HuH-7 (cell line): ENCODE measurements around the gene RET.
"Not testable (repeated sequence)": the region's sequence is repeated elsewhere in the genome, so short reads cannot be mapped to it uniquely, and the experiment has no call there.

Experiments used
- DNase-seq: peaks from one replicate; pipeline ENCODE4 v3.0.0; 2011; ENCODE audit warnings: low spot score

The RET gene

GRCh38 chr10:43135656-43136055 is 58.8 kb downstream of the RET start:
- no peak for DNase-seq

- DNase-seq, result no peak
Measured at GRCh38 chr10:43136432-43136831, 59.6 kb downstream of the RET start.

GRCh38 chr10:43136995-43137716 is 60.3 kb downstream of the RET start:
- no peak for DNase-seq

GRCh38 chr10:43137717-43138020 is 60.8 kb downstream of the RET start:
- no peak for DNase-seq

DNA sequence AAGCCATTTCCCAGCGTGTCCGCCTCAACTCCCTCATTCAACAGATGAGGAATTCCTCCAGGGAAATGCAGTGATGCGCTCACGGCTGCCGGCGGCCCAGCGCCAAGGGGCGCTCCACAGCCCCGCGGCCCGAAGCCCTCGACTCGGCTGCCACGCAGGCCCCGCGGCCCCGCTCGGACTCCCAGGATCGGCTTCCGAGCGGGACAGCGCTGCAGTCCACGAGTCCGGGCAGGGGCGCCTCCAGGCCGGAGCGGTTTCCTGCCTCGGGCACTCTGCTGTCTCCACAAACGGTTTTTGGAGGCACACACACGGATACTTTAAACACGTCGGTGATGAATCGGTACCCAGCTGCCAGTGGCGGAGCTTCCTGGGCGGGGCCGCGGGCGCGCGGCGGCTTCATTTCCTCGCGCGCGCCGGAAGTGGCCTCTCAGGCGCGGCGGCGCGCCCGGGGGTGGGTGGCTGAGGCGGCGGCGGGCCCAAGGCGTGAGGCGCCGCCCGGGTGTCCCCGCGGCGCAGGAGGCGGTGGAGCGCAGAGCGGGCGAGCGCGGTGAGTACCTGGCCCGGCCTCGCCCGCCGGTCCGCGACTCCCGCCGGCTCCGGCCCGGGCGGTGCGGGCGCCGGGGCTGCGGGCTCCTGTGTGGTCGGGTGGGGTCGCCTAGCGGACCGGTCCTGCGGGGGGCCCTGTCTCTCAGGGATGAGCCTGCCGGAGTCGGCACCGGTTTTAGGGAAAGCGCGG is 61.3 kb downstream of the RET start, which contains the start of gene CSGALNACT2:
TSS of gene CSGALNACT2 (plus strand) at position 425 of the 736 bp plus-strand sequence. CDS start 16,705 bp downstream, outside the sequence.
- DNase-seq, result peak; percentile 73

DNA sequence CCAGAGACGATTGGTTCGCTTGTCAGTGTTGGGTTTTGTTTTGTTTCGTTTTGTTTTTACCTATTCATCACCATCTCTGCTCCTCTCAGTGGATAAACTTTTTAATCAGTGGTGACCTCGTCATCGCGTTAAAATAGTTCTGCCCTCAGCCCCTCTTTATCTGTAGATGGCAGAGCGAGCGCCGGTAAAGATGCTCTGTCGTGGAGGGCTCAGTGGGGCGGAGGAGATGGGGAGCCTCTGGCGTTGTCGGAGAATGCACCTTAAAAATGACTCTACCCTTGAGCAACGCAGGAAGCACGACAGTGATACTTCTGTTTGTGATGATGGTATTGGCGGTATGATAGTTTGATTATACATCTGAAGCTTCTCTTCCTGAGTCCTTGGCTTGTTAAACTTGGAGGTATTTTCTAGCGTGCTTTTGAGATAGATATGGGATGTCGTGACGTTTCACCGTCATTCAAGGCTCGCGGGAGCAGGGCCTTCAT is 61.9 kb downstream of the RET start:
- DNase-seq, result no peak

- no peak for DNase-seq
Measured at GRCh38 chr10:43141421-43141820, 64.6 kb downstream of the RET start.

GRCh38 chr10:43145311-43145710 is 68.4 kb downstream of the RET start:
- no peak for DNase-seq

- DNase-seq, result not testable (repeated sequence)
Measured at GRCh38 chr10:43145936-43146335, 69.1 kb downstream of the RET start.

GRCh38 chr10:43151371-43151770 is 74.5 kb downstream of the RET start:
- DNase-seq, result no peak

- no peak for DNase-seq
Measured at GRCh38 chr10:43153901-43154300, 77.0 kb downstream of the RET start.

GRCh38 chr10:43155221-43155620 is 78.4 kb downstream of the RET start:
- DNase-seq, result no peak

DNA sequence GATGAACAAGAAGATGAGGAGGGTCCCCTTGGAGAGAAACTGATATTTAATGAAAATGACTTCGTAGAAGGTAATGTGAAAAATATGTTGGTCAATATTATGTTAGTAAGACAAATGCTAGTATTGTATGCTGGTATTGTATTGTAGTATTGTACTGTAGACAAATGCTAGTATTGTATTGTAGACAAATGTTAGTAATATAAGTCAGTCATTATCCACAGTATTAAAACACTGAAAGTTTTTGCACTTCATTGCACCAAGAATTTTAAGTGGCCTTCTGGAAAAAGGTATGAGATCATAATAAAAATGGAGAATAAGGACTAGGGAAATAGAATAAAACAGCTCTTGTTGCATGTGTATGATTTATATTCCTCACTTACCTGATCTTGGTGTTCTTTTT is 78.9 kb downstream of the RET start:
- no peak for DNase-seq

- DNase-seq, result no peak
Measured at GRCh38 chr10:43156590-43157341, 79.9 kb downstream of the RET start.

DNA sequence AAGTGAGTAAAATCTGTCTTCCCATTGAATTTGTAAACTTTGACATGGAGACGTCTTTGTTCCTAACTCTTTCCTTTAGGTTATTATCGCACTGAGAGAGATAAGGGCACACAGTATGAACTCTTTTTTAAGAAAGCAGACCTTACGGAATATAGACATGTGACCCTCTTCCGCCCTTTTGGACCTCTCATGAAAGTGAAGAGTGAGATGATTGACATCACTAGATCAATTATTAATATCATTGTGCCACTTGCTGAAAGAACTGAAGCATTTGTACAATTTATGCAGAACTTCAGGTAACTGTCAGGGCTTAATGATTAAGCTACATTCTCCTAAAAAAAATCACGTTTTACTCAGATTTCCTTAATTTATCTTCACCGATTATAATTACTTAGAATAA is 81.8 kb downstream of the RET start:
- no peak for DNase-seq

DNA sequence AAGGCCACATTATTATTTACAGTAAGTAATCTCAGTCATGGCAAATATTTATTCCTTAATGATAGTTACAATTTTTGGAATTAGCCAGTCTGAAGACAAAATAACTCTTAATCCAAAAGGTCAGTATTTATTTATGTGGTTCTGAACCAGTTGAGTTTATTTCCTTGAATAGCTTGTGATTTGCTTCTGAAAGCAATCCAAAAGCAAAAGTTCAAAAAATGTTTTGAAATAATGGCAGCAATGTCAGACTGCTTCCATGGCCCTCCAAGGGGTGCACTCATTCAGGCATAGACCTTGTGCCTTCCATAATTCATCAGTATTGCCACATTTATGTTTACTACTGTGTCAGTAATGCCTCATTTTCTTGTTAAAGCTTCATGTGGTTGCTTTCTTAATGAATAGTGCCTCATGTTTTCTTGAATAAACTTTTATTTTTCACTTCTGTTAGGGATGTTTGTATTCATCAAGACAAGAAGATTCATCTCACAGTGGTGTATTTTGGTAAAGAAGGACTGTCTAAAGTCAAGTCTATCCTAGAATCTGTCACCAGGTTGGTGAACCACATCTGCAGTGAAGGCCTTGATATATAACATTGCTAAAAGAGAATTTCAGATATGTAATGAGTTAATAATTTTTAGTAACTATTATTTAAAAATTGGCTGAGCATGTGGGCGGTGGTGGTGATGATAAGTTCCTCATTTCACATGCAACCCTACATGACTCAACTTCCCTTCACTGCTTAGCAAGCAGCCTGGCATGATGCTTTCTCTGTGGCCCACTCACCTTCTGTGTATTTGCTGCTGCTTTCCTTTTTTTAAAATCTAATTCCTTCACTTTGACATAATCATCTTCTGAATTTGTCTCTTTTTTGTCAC is 83.4 kb downstream of the RET start:
- DNase-seq, result no peak

- no peak for DNase-seq
Measured at GRCh38 chr10:43160921-43161255, 84.0 kb downstream of the RET start.

DNA sequence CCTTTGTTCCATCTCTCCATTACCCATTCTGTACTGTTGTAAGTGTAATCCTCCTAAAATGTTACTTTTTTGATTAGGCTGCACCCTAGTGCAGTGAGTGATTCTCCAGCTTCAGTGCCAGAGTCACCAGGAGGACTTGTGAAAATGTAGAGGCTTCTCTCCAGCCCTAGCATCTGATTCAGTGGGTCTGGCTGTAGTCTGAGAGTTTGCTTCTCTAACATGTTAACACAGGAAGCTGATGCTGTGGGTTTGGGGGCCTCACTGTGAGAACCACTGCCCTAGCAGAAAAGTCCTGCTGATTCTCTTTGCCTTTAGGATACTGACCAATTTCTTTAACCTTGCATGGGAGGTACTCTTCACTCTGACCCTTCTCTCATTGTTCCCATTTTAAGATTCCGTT is 85.7 kb downstream of the RET start:
- DNase-seq, result no peak

- DNase-seq, result no peak
Measured at GRCh38 chr10:43166207-43166879, 89.5 kb downstream of the RET start.

GRCh38 chr10:43166880-43167497 is 90.1 kb downstream of the RET start:
- DNase-seq, result no peak

GRCh38 chr10:43167498-43167889 is 90.6 kb downstream of the RET start:
- DNase-seq, result no peak
